Neural progenitor cell (in vitro differentiated cells): ENCODE data around the gene TAF4.

Experiments
- CTCF ChIP-seq: fragments of 200-600 bp; sonication (generic); IDR thresholded peaks from 2 replicates; pipeline ENCODE4 v1.5.1; 2017; ENCODE audit warnings: antibody characterized with exemption, mild to moderate bottlenecking
- EZH2 ChIP-seq: fragments of 200-600 bp; sonication (generic); IDR thresholded peaks from 2 replicates; pipeline ENCODE4 v1.6.1; 2017; ENCODE audit warnings: antibody characterized with exemption, mild to moderate bottlenecking, moderate library complexity
- EZH2phosphoT487 ChIP-seq: fragments of 200-600 bp; sonication (generic); IDR thresholded peaks from 2 replicates; pipeline ENCODE4 v1.6.1; 2017; ENCODE audit warnings: antibody characterized with exemption

GRCh38 chr20:61940491-61940890, 125.2 kb downstream of the TAF4 start:
- TF ChIP-seq CTCF (no peak), EZH2phosphoT487 (no peak), EZH2 (no peak)
